GM23338 (cell line): ENCODE results near the gene PLEKHA8. TPM values are rescaled to one million over a fixed set of nuclear protein-coding genes. Genes with fewer than 3 reads are reported as not detected.
A peak's percentile ranks its signal among the peaks of the same experiment; 100 is the strongest.

Source experiments
- ATAC-seq: fragments of 200-7000 bp; cut with Tn5 transposase; 3 replicates; pipeline ENCODE4 v1.9.1; 2020
- DNase-seq: peaks from one replicate; pipeline ENCODE4 v3.0.0-alpha.2; 2015; ENCODE audit warnings: low spot score
- H2AFZ ChIP-seq: fragments of 200-600 bp; sonication (generic); 2 replicates; pipeline ENCODE4 v1.8.0; 2016; ENCODE audit warnings: antibody characterized with exemption, mild to moderate bottlenecking, moderate library complexity
- H3F3A ChIP-seq: fragments of 200-600 bp; sonication (generic); replicated peaks from 2 replicates; pipeline ENCODE4 v1.8.0; 2017; ENCODE audit warnings: antibody characterized with exemption, mixed run types, low read depth
- H3K27ac ChIP-seq: fragments of 200-600 bp; sonication (generic); 2 replicates; pipeline ENCODE4 v1.6.1; 2016; ENCODE audit warnings: low read depth
- H3K27me3 ChIP-seq: fragments of 200-600 bp; sonication (generic); 2 replicates; pipeline ENCODE4 v1.8.0; 2016; ENCODE audit warnings: mild to moderate bottlenecking, mixed run types, moderate library complexity; ENCODE audit not compliant: insufficient read depth
- H3K36me3 ChIP-seq: fragments of 200-600 bp; sonication (generic); 2 replicates; pipeline ENCODE4 v1.8.0; 2016; ENCODE audit warnings: mild to moderate bottlenecking; ENCODE audit not compliant: insufficient read depth
- H3K4me1 ChIP-seq: fragments of 200-600 bp; sonication (generic); 2 replicates; pipeline ENCODE4 v1.8.0; 2016; ENCODE audit warnings: mild to moderate bottlenecking, moderate library complexity; ENCODE audit not compliant: insufficient read depth
- H3K4me2 ChIP-seq: fragments of 200-600 bp; sonication (generic); 2 replicates; pipeline ENCODE4 v1.7.1; 2017; ENCODE audit warnings: mixed run types
- H3K4me3 ChIP-seq: fragments of 200-600 bp; sonication (generic); 2 replicates; pipeline ENCODE4 v1.6.1; 2016; ENCODE audit warnings: mixed run types
- H3K79me2 ChIP-seq: fragments of 200-600 bp; sonication (generic); replicated peaks from 2 replicates; pipeline ENCODE4 v1.8.0; 2017; ENCODE audit warnings: mild to moderate bottlenecking; ENCODE audit not compliant: insufficient read depth
- H3K9me2 ChIP-seq: fragments of 200-600 bp; sonication (generic); 2 replicates; pipeline ENCODE4 v1.8.0; 2017; ENCODE audit not compliant: insufficient read depth
- H4K20me1 ChIP-seq: fragments of 200-600 bp; sonication (generic); replicated peaks from 2 replicates; pipeline ENCODE4 v1.8.0; 2017; ENCODE audit warnings: mild to moderate bottlenecking; ENCODE audit not compliant: insufficient read depth
- H3K27ac Mint-ChIP-seq: 2 replicates; pipeline ENCODE4 v1.8.0; 2020; ENCODE audit warnings: inconsistent platforms, mild to moderate bottlenecking, moderate library complexity, mixed read lengths
- H3K27me3 Mint-ChIP-seq: 3 replicates; pipeline ENCODE4 v1.8.0; 2022; ENCODE audit warnings: low read depth, mild to moderate bottlenecking, moderate library complexity, mixed read lengths, inconsistent platforms; ENCODE audit not compliant: insufficient read depth, poor library complexity
- H3K36me3 Mint-ChIP-seq: 3 replicates; pipeline ENCODE4 v1.8.0; 2021; ENCODE audit warnings: low read depth, mild to moderate bottlenecking, inconsistent platforms, moderate library complexity, mixed read lengths
- H3K4me1 Mint-ChIP-seq: 3 replicates; pipeline ENCODE4 v1.8.0; 2020; ENCODE audit warnings: mild to moderate bottlenecking, inconsistent platforms, mixed read lengths
- H3K4me3 Mint-ChIP-seq: 3 replicates; pipeline ENCODE4 v1.8.0; 2021; ENCODE audit warnings: moderate library complexity, mild to moderate bottlenecking, inconsistent platforms, mixed read lengths
- H3K9me3 Mint-ChIP-seq: 3 replicates; pipeline ENCODE4 v1.8.0; 2020; ENCODE audit warnings: moderate library complexity, mild to moderate bottlenecking, inconsistent platforms, mixed read lengths
- CREB1 ChIP-seq: fragments of 250-450 bp; sonication (Bioruptor Pico); IDR thresholded peaks from 2 replicates; pipeline ENCODE4 v1.5.0; 2020; ENCODE audit warnings: low read depth, mild to moderate bottlenecking, moderate library complexity
- CTCF ChIP-seq, 2 experiments: fragments of 200-600 bp in 1 of 2; sonication (generic) in 1 of 2; conservative IDR thresholded peaks; 2 replicates each; pipeline versions ENCODE4 v1.5.1 to v1.6.1; 2016 to 2017; ENCODE audit warnings: antibody characterized with exemption in 2 of 2, low read depth in 2 of 2, mild to moderate bottlenecking in 2 of 2, moderate library complexity in 1 of 2
- ETS1 ChIP-seq: IDR thresholded peaks from 2 replicates; pipeline ENCODE4 v1.6.1; 2016; ENCODE audit warnings: antibody characterized with exemption
- JUNB ChIP-seq: IDR thresholded peaks from one replicate; pipeline ENCODE4 v1.6.1; 2016; ENCODE audit warnings: antibody characterized with exemption; ENCODE audit not compliant: unreplicated experiment
- NANOG ChIP-seq: IDR thresholded peaks from 2 replicates; pipeline ENCODE4 v1.6.1; 2016; ENCODE audit warnings: antibody characterized with exemption, borderline replicate concordance
- POLR2AphosphoS5 ChIP-seq: IDR thresholded peaks from 2 replicates; pipeline ENCODE4 v1.6.1; 2016; ENCODE audit warnings: antibody characterized with exemption, low read depth
- polyA plus RNA-seq: library from polyadenylated mRNA; unstranded; fragments of >200 nt; fragmentation: Nextera tagmentation; extraction: Ambion mirVana; gene quantifications from 2 replicates; pipeline ENCODE4 v1.2.1, GENCODE V29; 2016
- total RNA-seq: library from RNA; depleted of rRNA; stranded (reverse); fragments of >200 nt; shearing (Covaris generic); gene quantifications from 2 replicates; pipeline ENCODE4 v1.2.3, GENCODE V29; 2014

PLEKHA8 gene
- total and polyA plus RNA-seq, 2 experiments from 2014 or later = 11.6 to 44.9 TPM

- Histone ChIP-seq H3K4me1 (peaks cover 34% of the 10 kb centered on the region), H3K79me2 (peaks cover 64% of the 10 kb centered on the region), H3K36me3 (no peaks in the 10 kb centered on the region), H3K9me2 (no peaks in the 10 kb centered on the region), H3K4me3 (peak within 1 kb of the TSS; percentile 57), H4K20me1 (peaks cover 21% of the 10 kb centered on the region), H3K4me2 (peak within 1 kb of the TSS; percentile 88), H2AFZ (peak within 1 kb of the TSS; percentile 24), H3K27ac (0 out of 2 replicates have a peak within 1 kb of the TSS, but pooled peaks have one; percentile 9), H3F3A (no peaks in the 10 kb centered on the region), H3K27me3 (no peaks in the 10 kb centered on the region)
- Mint-ChIP-seq H3K4me1 (peaks cover 21% of the 10 kb centered on the region), H3K4me3 (no peak within 1 kb of the TSS; the same call in 2 of the 3 replicates), H3K9me3 (no peaks in the 10 kb centered on the region), H3K27me3 (peaks cover 4% of the 10 kb centered on the region), H3K36me3 (peaks cover 5% of the 10 kb centered on the region; the same call in 1 of the 3 replicates), H3K27ac (peak within 1 kb of the TSS; percentile 85)
- DNase-seq = peak; percentile 100
- TF ChIP-seq NANOG (no peak), CREB1 (CRISPR knock-in tag) (peak; percentile 78), CTCF (conservative IDR thresholded peaks at IDR 0.05; ENCODE audit: low read depth in 2 of 2) (no peak), POLR2AphosphoS5 (peak; percentile 77), ETS1 (peak; percentile 66; the same call in 1 of the 2 replicates)
- peak; percentile 83 for ATAC-seq
These were observed 1.8 kb upstream of the PLEKHA8 start, which contains the start of gene FKBP14 for GRCh38 chr7:30026229-30027064. FKBP14 (minus strand) TSS chr7:30026702; CDS start chr7:30026508, 194 bp downstream.

- H3K9me2 ChIP-seq = no peaks in the 10 kb centered on the region
- no peaks in the 10 kb centered on the region for H3K36me3 ChIP-seq
- H3K4me1 Mint-ChIP-seq = peaks cover 21% of the 10 kb centered on the region
- H3K4me3 ChIP-seq = peak overlapping the region; percentile 57
- no peak overlapping the region; the same call in 2 of the 3 replicates for H3K4me3 Mint-ChIP-seq
- ATAC-seq (no peak; the same call in 1 of the 3 replicates), DNase-seq (no peak)
- peaks cover 5% of the 10 kb centered on the region; the same call in 1 of the 3 replicates for H3K36me3 Mint-ChIP-seq
- H3K27me3 Mint-ChIP-seq = peaks cover 4% of the 10 kb centered on the region
- H3K9me3 Mint-ChIP-seq = no peaks in the 10 kb centered on the region
- H3K27ac Mint-ChIP-seq = peak overlapping the region; percentile 85; the same call in 1 of the 2 replicates
- no peak for TF ChIP-seq JUNB
- TF ChIP-seq CTCF (conservative IDR thresholded peaks at IDR 0.05; ENCODE audit: low read depth in 2 of 2) = no peak
- H3K27me3 ChIP-seq = no peaks in the 10 kb centered on the region
- 0 out of 2 replicates have a peak overlapping the region, but pooled peaks have one; percentile 9 for H3K27ac ChIP-seq
- peaks cover 69% of the 10 kb centered on the region for H3K79me2 ChIP-seq
- peaks cover 34% of the 10 kb centered on the region for H3K4me1 ChIP-seq
- peaks cover 25% of the 10 kb centered on the region for H4K20me1 ChIP-seq
- H3K4me2 ChIP-seq = peak overlapping the region; percentile 88
- no peaks in the 10 kb centered on the region for H3F3A ChIP-seq
- H2AFZ ChIP-seq = peak overlapping the region; percentile 24
These were observed 1.2 kb upstream of the PLEKHA8 start for GRCh38 chr7:30027065-30027456.
